ENCODE data around the gene TNRC6C.
"Not testable (repeated sequence)": the region's sequence is repeated elsewhere in the genome, so short reads cannot be mapped to it uniquely, and the experiment has no call there.

Gene TNRC6C

DNA sequence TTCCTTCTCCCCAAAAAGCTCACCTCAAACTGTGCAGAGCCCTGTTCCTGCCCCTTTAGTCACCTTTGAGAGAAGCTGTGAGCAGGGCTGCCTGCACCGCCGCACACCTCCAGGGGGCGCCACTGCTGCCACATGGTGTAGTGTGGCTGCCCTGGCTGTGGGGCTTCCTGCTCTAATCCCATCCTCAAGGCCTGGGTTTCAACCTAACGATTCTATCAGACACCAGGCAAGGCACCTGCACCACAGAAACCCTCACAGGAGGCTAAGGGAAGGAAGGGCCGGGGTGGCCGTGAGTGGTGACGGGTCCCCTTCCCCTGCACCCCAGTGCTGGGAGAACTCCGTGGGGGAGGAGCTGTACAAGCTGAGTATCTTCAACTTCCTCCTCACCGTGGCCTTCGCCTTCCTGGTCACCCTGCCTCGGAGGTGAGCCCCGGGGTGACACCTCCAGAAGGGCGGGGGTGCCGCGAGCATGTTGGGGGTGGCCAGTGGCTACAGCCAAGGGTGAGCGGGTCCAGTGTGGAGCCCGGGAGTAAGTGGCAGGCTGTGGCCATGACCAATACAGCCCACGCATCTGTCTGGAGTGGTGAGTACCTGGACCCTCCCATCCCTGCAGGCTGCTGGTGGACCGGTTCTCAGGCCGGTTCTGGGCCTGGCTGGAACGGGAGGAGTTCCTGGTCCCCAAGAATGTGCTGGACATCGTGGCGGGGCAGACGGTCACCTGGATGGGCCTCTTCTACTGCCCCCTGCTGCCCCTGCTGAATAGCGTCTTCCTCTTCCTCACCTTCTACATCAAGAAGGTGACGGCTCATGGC lies 179.1 kb downstream of the TNRC6C start:
- no peak for DNase-seq (ENCODE audit: low spot score)

DNA sequence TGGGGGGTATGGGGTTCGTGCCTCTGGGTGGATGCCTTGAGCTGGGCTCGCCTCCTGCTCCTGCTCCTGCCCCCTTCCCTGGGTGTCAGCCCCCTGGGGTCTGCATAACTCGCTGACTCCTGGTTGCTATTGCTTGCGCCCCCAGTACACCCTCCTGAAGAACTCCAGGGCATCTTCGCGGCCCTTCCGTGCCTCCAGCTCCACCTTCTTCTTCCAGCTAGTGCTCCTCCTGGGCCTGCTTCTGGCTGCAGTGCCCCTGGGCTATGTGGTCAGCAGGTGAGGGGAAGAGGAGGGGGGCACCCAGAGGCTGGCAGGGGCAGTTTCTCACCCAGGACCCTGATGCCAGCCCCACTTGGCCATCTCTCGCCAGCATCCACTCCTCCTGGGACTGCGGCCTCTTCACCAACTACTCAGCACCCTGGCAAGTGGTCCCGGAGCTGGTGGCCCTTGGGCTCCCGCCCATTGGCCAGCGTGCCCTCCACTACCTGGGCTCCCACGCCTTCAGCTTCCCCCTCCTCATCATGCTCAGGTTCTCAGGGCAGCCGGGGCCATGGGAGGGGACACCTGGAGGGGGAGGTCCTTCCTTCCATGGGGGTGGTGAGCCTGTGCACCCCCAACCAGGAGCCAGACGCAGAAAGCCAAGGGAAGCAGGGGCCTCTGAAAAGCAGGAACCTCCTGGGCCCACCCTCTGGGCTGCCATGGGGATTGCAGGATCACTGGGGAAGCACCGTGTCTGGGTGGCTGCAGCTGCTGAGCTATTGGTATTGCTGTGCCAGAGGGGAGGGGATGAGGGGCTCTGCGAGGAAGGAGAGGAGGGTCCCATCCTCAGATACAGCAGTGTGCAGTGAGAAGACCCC lies 179.9 kb downstream of the TNRC6C start:
- no peak for DNase-seq (ENCODE audit: low spot score)

GRCh38 chr17:78139861-78140168 lies 181.3 kb downstream of the TNRC6C start:
- not testable (repeated sequence) for DNase-seq (ENCODE audit: low spot score)

DNA sequence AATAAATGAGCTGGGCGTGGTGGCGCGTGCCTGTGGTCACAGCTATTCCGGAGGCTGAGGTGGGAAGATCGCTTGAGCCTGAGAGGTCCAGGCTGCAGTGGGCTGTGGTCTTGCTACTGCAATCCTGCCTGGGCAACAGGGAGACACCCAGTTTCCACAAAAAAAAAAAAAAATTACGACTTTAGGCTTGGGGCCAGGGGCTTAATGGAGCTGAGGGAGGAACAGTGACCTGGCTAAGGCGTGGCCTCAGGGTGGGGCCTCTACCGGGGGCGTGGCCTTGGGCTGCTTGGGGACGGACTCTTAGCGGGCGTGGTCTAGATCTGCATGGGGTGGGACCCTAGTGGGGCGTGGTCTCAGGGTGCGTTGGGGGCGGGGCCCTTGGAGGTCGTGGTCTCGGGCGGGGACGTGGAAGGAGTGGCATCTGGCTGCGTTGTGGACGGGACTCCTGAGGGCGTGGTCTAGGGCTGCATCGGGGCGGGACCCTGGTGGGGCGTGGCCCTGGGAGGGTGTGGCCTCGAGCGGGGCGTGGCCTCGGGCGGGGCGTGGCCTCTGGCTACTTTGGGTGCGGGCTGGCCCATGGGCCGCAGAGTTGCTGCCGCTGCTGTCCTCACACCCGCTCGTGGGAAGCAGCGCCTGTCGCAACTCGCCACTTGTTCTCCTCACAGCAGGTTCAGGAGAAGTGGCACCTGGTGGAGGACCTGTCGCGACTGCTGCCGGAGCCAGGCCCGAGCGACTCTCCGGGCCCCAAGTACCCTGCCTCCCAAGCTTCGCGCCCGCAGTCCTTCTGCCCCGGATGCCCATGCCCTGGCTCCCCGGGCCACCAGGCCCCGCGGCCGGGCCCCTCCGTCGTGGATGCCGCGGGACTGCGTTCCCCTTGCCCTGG lies 181.9 kb downstream of the TNRC6C start:
- peak; percentile 89 for DNase-seq (ENCODE audit: low spot score)

DNA sequence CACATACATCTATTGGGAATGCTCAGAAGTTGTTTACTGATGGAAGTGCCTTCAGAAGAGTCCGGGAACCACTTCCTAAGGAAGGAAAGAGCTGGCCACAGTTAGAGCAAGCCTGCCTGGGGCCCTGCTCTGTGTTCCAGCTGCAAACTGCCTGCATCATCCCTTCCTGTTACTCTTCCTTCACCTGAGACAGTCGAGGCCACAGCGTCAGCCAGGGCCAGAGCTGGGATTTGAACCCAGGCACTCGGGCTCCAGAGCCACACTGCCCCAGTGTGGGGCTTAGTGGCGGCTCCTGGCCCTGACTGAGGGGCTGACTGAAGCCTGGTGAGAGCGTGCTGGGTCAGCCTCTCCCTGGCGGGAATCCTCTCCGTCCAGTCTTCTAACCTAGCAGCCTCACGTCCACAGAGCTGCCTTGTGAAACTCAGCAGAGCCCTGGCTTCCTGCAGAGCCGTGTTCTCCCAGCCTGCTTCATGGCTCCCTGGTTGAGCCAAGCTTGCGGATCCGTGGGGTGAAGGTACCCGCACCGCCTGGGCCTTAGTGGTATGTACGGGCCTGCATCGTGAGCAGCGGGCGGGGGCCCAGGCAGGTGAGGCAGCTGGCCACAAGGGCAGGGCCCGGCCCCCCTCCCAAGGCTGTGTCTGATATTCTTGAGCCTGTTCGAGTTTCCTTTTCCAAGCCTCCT lies 183.1 kb downstream of the TNRC6C start:
- no peak for DNase-seq (ENCODE audit: low spot score)

GRCh38 chr17:78142119-78142861 lies 183.8 kb downstream of the TNRC6C start:
- DNase-seq (ENCODE audit: low spot score): no peak

DNA sequence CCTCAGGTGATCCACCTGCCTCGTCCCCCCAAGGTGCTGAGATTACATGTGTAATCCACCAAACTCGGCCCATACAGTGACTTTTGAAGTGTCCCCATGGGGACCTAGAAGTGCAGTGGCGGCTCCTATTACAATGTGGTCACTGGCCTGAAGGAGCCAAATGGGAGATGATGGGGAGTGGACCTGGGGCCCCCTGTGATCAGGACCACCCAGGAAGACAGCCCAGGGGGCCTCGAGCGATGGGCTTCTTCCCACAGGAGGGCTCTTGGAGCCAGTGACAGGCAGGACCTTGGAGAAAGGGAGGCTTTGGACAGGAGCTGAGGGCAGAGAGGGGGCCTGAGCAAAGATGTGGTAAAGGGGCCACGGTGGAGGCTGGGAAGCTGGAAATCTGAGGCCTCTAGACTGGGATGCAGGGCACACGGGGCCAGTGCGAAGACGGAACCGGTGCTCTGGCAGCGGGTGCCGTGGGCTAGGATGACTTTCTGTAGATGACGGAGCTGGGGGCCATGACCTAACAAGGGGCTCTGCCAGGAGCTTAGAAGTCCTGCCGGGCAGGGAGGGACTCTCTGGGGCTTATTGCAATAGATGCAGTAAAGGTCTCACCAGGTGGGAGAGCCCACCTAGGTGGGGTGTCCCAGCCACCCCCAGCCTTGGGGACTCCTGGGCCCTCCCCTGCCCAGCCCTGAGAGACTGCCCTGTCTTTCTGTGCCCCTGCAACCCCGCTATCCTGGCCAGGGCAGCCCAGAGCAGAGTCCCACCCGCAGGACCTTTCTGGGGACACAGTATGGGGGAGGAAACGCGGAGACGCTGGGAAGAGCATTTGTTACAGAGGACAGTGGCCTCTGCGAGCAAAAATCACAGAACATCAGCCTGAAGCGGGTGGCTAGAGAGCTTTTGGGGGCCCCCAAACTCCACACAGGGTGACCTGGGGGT lies 185.0 kb downstream of the TNRC6C start:
- no peak for DNase-seq (ENCODE audit: low spot score)

GRCh38 chr17:78144147-78144719 lies 185.7 kb downstream of the TNRC6C start:
- peak; percentile 74 for DNase-seq (ENCODE audit: low spot score)

DNA sequence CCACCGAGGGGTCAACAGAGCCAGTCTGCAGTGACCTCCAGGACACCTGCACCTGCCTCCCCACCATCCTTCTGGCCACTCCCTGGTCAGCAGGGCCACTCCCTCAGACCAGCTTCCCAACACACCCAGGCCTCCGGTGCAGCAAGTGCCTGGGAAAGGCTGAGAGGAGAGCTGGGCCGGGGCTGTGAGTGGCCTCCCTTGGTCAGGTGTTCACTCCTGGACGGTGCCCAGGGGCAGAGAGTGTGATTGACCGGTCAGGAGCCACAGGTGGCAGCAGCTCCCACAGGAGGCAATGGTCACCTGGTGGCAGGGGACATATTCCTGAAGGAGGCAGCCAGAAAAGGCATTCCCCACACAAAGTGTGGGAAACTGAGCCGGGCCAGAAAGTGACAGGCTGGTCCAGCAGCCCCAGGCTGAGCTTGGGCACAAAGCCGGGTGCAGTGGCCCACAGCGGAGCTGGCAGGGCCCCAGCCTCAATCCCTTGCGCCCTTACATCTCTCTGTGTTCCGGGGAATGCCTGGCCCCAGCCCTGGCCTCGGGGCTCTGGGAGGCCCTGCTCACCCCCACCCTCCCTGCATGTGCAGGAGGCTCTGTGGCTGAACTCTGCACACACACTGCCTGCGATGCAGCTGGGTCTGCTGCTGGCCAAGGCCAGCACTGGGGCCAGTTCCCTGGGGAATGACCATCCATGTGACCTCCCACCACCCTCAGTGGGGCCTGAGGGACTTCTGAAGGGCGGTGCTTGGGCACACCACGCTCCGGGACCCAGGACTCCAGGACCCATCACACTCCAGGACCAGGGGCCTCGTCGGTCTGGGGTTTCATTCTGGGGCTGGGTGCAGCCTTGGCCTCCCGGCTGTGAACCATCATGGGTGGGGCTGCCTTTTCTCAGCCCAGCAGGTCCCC lies 186.5 kb downstream of the TNRC6C start:
- no peak for DNase-seq (ENCODE audit: low spot score)

GRCh38 chr17:78146471-78146869 lies 188.0 kb downstream of the TNRC6C start:
- no peak for DNase-seq (ENCODE audit: low spot score)

GRCh38 chr17:78146881-78147280 lies 188.4 kb downstream of the TNRC6C start:
- DNase-seq (ENCODE audit: low spot score): no peak

DNA sequence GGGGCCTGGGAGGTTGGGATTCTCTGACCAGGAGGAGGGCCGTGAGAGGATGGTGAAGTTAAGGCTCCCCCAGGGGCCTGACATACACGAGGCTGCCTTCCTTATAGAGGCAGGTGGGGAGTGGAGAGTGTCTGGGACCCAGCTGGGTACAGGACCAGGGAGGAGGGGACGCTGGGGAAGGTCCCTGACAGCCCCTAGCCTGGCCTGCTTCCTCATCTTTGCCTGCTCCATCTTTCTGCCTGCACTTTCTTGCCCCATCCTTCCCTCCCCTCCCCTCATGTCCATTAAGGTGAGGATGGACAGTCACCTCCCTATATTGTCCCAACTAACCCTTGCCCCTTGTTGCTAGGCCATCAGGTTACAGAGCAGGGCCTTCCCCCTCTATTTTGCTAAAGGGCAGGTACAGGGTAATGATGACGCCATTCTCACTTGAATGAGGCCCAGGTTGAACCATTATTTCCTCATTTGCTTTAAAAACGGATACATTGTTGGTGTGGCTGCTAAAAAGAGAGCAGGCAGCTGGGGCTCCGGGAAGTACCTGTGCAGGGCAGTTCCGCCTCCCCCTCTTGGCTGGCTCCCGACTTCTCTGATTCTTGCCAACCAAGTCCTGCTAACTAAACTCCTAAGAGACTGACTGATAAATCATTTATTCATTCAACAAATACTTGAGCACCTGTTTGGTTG lies 189.0 kb downstream of the TNRC6C start:
- DNase-seq (ENCODE audit: low spot score): no peak

GRCh38 chr17:78148286-78149016 lies 189.9 kb downstream of the TNRC6C start:
- DNase-seq (ENCODE audit: low spot score): no peak

DNA sequence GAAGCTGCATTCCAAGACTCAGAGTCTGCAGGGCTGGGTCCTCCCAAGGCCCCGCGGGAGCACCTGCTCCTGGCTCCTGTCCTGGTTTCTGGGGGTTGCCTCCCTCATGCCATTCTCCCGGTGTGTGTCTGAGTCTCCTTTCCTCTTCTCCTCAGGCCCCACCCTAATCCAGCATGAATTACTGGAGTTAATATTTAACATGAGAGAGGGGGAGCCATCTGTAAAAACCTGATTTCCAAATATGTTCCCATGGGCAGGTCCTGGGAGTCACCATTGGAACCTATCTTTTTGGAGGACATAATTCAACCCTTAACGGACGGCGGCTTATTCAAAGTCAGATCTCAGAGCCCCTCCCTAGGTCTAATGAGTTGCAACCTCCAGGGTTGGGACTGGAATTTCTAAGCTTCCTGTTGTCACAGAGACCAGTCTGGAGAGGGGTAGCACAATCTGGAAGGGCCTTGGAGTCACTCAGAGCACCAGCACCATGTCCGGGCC lies 193.1 kb downstream of the TNRC6C start:
- DNase-seq (ENCODE audit: low spot score): no peak

- no peak for DNase-seq (ENCODE audit: low spot score)
These were observed 196.7 kb downstream of the TNRC6C start for GRCh38 chr17:78154903-78155811.
